ENCODE results near the gene ADAM19.

The ADAM19 gene

DNA sequence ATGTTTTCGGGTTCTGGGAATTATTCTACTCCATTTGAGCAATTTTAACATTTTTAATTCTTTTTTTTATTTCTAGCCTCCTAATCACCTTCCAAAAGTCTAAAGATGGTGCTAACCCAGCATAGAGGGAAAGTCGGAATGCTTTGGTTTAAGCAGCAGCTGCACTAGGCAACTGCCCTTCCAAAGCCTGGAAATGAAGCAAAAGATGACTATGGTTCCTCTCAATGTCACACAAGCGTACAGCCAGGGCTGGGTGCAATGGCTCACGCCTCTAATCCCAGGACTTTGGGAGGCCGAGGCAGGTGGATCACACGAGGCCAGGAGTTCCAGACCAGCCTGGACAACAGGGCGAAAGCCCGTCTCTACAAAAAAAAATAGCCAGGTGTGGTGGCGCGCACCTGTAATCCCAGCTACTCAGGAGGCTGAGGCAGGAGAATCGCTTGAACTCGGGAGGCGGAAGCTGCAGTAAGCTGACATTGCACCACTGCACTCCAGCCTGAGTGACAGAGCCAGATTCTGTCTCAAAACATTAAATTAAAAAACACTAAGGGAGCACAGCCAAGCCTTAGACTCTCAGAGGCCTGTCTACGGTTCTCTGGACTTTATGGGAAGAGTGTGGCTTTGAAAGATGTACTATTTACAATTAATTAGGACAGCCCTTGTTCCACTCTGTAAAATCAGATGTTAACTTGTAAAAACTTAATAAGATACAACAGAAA, 33.1 kb downstream of the ADAM19 start:
- no peak for DNase-seq (ENCODE audit: low read depth)

DNA sequence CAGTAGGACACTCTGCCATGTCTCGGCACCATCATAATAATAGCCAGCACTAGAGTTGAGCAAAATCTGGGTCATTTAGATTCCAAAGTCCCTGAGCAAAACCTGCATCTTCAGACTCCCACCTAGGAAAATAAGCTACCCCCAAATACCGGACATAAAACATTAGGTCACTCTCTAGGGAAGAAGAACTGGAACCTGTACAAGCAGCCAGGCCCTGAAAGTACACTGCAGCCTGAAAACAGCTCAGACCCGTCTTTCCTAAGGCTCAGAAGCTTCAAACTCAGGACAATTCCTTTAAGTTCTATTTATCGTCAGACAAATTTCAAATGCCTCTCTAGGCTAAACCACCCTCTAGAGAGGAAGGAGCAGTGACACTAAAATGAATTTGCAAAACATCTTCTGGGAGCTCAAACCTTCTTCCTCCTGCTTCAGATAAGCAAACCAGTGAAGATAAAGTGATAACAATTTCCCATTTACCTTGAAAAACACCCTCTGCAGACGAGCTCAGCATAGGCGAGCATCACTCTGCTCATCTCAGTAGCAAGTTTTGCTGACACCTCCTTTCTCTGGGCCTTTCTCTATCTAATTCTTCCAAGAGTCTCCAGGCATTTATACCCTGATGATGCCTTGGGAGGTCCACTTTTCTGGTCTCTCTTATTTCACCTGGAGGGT, 34.0 kb downstream of the ADAM19 start:
- no peak for DNase-seq (ENCODE audit: low read depth)

DNA sequence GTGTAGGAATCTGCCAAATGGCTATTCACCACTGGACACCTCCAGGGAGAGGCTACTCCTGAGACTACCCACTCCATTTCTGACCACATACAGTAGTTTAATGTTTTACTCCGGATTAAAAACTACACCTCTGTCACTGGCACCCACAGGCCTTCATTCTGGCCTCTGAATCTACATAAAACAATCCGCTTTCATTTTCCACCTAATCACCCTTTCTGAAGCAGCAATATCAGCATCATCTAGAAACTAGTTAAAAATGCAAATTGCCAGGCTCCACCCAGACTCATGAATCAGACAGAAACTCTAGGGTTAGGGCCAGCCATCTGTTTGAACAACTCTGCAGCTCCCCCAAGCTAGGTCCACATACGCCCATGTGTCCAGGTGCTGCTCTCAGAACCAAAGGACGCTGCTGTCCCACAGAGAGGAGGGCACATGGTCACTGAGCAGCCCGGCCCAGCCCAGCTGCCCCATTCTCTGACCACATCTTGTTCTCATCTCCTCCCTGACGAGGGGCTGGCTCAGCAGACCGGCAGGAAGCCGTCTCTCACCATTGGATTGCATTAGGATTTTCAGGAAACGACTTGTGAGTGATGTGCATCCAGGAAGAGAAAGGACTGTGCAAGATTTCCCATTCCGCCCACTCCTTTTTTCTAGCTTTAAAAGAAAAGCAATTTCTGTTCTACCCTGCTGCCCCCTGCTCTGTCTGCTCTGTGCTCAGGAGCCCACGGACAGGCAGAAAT, 34.7 kb downstream of the ADAM19 start:
- DNase-seq (ENCODE audit: low read depth): no peak

DNA sequence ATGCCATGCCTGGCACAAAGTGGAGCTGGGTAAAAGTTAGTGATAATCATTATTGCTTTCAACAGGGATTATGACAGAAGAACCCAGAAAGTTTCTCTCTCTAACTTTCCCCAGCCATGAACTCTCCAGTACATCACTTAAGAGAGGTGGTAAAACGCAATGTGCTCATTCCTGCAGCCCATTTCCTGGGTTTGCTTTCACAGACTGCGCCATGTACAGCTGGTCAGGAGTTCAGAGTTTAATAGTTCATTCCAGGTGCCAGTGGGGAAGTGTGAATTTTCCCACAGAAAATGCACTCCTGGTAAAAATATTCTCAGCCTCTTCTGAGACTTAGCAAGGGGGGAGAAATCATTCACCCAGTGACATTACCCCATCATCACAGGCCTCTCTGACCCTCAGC, 35.5 kb downstream of the ADAM19 start:
- DNase-seq (ENCODE audit: low read depth): no peak

DNA sequence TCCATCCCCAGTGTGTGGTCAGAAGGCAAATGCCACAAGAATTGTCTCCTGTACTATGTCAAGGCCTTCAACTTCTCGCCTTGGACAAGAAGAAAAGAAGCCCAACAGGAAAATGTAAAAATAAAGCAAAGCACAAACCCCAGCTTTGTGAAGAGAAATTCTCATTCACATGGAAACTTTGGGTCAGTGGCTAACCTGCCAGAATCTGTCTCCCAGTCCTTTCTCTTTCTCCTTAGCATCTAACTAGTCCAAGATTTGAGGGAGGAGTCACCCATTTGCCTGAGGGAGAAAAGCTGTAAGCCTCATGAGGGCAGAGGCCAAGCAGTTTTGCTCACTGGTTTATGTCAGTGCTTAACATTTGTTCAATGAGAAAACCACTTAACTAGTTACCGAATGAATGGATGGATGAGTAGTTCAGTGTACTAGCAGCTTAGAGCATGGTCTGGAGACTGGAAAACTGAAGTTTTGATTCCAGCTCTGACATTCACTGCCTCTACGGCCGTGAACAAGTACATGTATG, 36.0 kb downstream of the ADAM19 start:
- DNase-seq (ENCODE audit: low read depth): no peak

DNA sequence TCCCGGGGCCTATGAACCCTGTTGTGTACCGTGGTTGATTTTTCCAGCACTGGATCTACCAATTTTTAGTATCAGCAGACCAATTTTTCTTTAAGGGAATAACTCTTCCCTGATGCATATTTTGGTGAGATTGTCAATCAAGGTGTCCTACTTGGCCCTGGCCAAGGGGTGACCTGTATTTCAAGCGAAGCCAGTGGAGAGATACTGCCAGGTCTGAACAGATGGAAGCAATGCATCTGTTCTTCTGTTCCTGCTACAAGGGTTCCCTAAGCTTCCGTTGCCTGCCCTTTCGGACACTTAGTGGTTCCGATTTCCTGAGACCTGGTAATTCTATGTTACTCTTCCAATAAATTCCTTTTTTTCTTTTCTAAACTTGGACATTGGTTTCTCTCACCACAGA, 37.3 kb downstream of the ADAM19 start:
- no peak for DNase-seq (ENCODE audit: low read depth)

DNA sequence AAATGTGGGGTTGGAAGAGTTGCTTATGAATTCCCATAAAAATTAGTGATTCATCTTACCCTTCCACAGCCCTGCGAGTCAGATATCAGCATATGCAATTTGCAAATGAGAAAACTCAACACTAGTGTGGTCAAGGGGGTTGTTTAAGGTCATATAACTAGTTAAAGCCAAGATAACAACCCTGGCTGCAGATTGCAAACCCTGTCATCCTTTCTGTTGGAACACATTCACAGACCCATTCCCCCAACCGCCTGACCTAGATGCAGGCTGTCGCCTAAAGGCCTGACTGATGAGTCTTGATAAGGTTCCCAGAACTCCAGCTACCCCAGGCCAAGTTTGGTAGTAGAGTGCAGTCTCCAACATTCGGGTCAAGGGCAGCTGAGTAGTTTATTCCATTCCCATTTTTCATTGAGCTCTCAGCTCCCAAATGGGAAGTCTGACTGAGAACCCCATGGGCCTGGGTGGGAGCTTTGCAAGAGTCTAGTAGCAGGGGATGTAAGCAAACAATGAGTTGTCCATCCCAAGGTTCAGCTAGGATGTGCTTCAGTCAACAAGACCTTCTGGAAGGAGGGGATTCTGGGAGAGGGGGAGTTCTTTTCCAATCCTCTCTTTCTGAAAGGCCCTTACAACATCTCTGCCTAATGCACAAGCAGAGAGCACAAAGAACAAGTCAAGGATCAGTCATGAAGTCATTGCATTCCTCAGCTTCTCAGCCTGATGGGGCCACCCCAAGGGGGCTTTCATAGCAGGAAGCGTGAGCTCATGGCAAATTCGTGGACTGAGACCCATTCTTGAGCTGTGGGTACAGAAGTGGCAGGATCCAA, 40.3 kb downstream of the ADAM19 start:
- DNase-seq (ENCODE audit: low read depth): no peak

DNA sequence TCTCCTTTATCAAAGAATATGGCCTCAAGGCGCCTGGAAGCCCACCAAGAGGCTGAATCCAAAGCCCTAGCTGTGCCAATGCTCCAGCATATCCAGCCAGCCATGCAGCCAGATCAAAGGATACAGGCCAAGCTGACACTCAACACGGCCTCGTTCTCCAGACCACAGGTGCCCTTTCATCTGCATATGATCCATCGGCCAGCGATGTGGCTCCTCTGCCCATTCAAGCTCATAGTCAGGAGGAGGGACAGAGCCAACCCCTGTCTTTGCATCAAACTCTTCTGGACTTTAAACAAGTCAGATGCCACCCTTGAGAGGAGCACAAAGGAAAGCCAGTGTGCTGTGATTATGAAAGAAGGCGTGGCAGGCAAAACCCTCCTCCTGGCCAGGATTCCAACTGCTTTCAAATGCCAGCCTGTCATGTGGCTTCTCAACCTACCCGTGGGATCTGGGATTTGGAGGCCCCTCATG, 42.5 kb downstream of the ADAM19 start:
- DNase-seq (ENCODE audit: low read depth): no peak

DNA sequence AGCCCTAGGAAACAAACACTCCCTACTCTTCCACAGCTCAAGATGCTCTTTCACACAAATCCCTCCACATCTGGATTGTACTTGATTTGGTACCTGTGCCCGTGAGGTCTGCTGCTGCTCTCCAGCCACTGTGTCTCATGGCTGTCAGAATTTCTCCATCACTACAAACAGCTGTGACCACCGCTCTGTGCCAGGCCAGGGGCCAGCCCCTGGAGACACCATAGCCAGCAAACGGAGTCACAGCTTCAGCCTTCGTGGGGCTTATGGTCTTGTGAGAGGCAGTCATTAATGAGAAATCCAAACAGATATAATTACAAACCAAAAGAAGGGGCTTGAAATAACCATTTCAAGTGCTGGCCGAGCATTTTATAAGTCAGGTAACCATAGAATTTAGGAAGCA, 43.6 kb downstream of the ADAM19 start:
- DNase-seq (ENCODE audit: low read depth): no peak

DNA sequence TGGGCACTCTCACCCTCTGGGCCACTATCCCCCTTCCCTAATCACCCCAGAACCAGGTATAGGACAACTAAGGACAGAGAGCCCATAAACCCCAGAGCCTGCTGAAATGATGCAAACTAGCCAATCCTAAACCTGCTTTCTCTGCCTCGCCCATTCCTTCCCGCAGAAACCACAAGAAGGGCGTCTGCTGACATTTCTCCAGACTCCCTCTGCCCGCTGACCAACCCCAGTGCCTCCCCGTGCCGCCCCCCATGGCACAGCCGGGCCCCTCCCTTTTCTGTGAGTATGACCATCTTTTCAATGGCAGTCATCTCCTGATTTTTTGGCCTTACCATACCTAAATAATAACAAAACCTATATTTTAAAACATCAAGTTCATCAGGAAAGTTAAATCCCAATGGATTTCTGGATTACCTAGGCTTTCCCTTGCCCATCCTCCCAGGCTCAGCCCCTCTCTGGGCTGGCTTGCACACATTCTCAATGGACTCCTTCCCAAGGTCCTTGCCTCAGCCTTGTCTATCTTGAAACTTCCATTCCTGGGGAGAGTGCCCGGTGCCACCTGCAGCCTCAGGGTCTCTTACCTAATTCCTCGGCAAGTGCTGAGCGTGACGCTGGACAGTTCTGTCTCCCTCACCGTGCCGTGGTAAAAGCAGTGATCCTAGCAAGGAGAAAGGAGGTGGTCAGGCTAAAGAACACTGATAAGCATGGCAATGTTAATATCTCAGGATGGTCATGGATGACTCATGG, 45.2 kb downstream of the ADAM19 start:
- no peak for DNase-seq (ENCODE audit: low read depth)

DNA sequence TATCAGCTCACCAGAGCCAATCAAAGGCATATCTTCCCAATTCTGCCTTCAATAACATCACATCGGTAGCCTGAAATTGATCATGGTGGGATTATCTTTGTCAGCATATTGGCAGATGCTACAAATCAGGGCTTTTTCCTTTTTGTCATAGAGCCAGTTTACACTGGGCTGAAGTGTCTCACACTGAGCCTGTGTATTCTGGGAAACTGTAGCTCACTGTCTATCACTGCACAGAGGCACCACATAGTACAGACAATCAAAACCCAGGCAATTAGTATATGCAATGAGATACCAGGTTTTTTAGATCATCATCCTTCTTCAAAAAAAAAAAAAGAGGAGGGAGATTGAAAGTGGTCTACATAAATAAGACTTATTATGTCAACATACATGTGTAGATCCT, 46.6 kb downstream of the ADAM19 start:
- no peak for DNase-seq (ENCODE audit: low read depth)

DNA sequence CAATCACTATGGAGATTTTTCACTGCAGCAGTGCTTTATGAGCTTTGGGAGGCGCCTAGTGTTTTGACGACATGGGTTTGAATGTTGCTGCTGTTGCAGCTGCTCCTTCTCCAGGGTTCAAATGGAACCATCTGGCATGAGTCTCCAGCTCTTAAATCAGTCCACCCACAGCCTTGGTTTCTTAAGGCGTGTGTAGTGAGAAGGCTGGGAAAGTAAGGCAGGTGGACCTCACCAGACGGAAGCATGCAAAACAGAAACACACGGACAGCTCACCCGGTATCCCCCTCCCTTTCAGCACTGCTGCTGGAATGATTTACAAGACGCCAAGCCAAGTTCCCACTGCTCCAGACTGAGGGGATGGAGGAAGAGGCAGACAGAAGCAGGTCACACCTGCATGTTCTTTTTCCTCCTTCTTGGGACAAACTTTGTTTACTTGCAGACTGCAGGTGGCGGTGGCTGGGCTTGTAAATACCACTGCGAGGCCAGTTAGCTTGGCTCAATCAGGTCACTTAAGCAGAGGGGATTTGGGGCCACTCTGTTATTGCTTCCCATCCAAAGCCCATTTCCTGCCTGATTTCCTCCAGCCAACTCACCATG, 47.4 kb downstream of the ADAM19 start:
- no peak for DNase-seq (ENCODE audit: low read depth)

DNA sequence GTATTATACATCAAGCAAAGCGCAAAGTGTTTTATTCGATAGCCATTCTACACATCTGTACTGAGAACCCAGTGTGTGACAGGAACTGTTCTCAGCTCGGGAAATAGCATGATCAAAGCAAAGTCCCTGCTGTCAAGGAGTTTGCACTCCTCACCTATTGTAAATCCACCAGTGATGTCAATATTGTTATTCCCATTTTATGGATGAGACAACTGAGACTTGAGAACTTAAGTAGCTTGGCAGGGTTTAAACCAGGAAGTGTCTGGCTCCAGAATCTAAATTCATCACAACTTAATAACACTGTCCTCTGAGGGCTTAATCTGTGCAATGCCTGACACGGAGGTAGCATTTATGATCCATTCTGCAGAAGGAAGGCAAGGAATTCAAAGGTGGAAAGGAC, 50.7 kb downstream of the ADAM19 start:
- DNase-seq (ENCODE audit: low read depth): no peak

DNA sequence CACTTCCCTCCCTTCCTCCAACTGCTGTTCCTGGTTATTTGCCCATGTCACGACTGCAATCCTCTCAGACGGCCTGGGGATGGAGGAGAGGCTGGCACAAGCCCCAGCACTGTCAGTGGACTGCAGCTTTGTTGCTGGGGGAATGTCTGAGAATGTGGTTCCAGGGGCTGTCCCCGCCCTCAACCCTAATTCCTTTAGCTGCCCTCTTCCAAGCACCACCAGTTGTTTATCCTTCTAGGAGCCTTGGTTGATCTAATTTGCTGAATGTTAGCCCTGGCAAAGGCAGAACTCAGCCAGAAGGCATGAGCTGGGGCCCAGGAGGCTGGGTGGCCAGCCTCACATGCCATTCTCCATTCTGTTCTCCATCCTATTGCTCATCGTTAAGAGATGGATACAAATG, 51.6 kb downstream of the ADAM19 start:
- DNase-seq (ENCODE audit: low read depth): no peak

DNA sequence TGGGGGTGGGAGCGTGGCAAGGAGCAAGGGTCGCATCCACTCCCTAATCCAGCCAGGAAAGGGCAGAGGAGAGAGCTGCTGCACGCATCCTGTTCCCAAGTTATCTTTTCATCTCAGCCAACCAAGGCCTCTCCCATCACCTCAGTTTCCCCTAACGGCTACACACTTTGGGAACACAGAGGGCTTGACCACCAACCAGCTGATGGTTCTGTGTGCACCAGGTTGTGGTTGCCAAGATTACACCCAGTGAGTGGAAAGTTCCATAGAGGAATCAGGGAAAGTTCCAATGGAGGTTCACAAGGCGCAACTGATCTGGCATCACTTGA, 53.9 kb downstream of the ADAM19 start:
- DNase-seq (ENCODE audit: low read depth): no peak

DNA sequence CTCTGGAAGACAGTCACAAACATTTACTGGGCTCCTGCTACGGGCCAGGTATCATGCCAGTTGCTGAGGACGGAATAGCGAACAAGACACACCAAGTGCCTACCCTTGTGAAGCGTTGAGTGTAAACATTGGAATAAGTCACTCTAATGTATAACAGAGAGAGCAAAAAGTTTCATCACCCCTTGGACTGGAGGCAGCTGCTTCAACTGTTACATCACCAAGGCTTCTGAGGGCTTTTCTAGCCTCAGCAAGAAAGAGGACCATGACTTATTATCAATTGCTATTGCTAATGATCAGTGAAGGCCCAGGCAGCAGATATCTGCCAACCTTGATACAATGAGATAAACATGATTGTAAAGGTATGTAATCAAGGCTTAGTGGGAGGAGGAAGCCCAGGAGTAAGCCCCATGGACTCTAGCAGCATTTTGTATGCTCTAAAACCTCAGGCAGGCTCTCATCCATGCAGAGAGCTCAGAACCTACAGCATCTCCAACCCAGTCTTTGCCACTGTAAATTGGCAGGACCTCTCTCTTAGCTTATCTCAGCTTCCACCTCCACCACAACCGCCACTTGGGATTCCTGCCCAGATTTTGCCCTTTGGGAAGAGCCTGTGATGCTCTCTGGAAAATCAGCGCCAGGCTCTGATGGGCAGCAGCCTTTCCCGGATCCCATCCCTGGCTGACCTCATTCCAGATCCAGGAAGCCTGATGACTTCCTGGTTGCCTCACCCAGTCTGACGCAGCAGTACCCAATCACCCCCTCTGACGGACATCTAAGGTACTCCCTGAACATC, 54.5 kb downstream of the ADAM19 start:
- no peak for DNase-seq (ENCODE audit: low read depth)

DNA sequence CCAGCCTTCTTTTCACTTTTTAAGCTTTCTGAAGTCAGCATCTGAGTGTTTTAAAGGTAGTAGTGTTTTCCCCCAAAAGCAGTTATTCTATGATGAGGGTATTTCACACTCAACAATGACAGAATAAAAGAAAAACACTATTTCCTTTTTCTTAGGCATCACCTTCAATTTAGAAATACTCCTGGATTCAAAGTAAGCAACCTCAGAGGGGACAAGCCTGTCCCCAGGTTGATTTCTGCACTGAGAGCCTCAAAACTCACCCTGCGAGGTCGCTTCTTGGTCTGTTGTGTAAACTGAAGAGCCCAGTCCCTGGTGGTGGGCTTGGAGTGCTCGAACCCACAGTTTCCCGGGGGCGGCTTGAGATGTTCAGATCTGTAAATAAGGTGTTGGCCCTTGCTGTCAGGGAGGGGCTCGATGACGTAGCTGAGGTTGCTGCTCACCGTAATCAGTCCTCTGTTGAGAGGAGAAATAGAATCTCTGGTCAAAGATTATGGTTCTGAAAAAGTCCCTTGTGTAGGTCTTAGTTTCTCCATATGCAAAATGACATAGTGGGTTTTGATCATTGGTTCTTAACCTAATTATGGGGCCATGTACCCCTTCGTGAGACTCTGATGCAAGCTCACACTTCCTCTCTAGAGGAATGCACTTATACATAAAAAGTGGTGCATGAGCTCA, 55.9 kb downstream of the ADAM19 start:
- no peak for DNase-seq (ENCODE audit: low read depth)

DNA sequence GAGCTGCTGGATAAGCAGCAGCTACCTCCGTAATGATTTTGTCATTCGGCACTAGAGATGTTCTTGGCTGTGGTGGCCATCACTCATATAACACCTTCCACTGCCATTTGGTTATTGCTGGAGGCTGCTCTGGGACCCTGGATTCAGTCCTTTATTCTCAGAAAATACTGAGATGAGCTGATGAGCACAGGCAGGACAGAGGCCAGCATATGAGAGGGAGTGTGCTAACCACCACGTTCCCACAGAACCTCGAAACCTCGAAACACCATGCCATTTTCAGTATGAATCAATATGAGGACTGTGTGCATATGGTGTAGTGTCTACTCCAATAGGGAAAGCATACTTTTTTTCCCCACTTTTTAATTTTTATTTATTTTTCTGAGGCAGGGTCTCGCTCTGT, 56.6 kb downstream of the ADAM19 start:
- DNase-seq (ENCODE audit: low read depth): no peak

DNA sequence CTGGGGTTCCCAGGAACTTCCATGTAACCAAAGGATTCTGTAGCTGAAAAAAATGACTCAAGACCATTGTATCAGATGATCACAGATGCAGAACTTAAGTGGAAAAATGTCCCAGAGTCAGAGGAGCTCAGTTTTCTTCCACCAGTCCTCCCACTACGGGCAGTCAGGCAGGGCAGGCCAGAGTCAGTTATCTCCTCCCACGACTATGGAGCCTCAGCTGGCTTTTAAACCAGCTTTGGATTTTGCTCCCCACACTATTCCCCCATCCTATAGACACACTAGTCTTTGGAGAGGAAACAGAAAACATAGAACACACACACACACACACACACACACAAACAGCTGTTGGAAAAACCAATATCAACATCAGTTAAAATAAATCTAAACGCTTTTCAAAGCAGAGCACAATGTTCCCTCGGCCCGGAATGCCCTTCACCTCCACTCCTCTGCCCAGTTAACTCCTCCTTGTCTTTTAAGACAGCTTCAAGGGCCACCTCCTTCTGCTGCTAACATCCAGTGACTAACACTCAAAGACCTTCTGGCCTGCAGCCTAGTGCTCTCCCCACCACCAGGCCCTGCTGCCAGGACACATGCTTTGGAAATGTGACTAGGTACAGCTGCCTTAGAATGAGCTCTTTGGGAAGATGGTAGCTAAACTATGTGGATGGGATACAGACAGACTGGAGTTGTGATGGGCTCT, 58.8 kb downstream of the ADAM19 start:
- no peak for DNase-seq (ENCODE audit: low read depth)

All from stimulated activated CD8-positive, alpha-beta memory T cell treated with anti-CD3 and anti-CD28 coated beads, Interleukin-12 subunit alpha, Interleukin-12 subunit beta, amount 100 ng/mL, for 1 hour (primary cell).